ACC112 (cell line): ENCODE measurements around the gene PRKCG.
"Not testable (repeated sequence)": the region's sequence is repeated elsewhere in the genome, so short reads cannot be mapped to it uniquely, and the experiment has no call there.

Experiments
- H2AFZ ChIP-seq: fragments of 200-600 bp; sonication (generic); one replicate; pipeline ENCODE4 v1.6.0; 2017; ENCODE audit warnings: antibody characterized with exemption, low read length; ENCODE audit not compliant: unreplicated experiment
- H3K27ac ChIP-seq: fragments of 200-600 bp; sonication (generic); 2 replicates; pipeline ENCODE4 v1.5.1; 2014; ENCODE audit warnings: low read depth, mild to moderate bottlenecking, antibody characterized with exemption, low read length, moderate library complexity
- H3K27me3 ChIP-seq: fragments of 200-600 bp; sonication (generic); 2 replicates; pipeline ENCODE4 v1.6.1; 2014; ENCODE audit warnings: mild to moderate bottlenecking, antibody characterized with exemption, low read length, moderate library complexity, mixed read lengths; ENCODE audit not compliant: insufficient read depth
- H3K36me3 ChIP-seq: fragments of 200-600 bp; sonication (generic); 2 replicates; pipeline ENCODE4 v1.6.1; 2016; ENCODE audit warnings: mild to moderate bottlenecking, antibody characterized with exemption, low read length, moderate library complexity, mixed read lengths; ENCODE audit not compliant: insufficient read depth
- H3K4me1 ChIP-seq: fragments of 200-600 bp; sonication (generic); one replicate; pipeline ENCODE4 v1.6.1; 2016; ENCODE audit warnings: low read length, mixed read lengths; ENCODE audit not compliant: insufficient read depth, unreplicated experiment, control insufficient read depth
- H3K4me3 ChIP-seq: fragments of 200-600 bp; sonication (generic); 2 replicates; pipeline ENCODE4 v1.5.1; 2014; ENCODE audit warnings: mild to moderate bottlenecking, low read depth, low read length
- H3K79me2 ChIP-seq: fragments of 200-600 bp; sonication (generic); one replicate; pipeline ENCODE4 v1.6.0; 2016; ENCODE audit warnings: low read length; ENCODE audit not compliant: control insufficient read depth, unreplicated experiment, insufficient read depth

PRKCG gene

GRCh38 chr19:53881482-53882390, at the start of gene PRKCG:
PRKCG (plus strand) TSS chr19:53882197; CDS start chr19:53882495, 298 bp downstream.
- Histone ChIP-seq H3K4me3 (peak within 1 kb of the TSS; percentile 66), H3K27me3 (peaks cover 41% of the 10 kb centered on the region), H2AFZ (no peak within 1 kb of the TSS), H3K36me3 (no peaks in the 10 kb centered on the region), H3K79me2 (no peaks in the 10 kb centered on the region), H3K27ac (no peak within 1 kb of the TSS), H3K4me1 (no peaks in the 10 kb centered on the region)

- not testable (repeated sequence) for H3K4me1 ChIP-seq, H3K27me3 ChIP-seq, H3K27ac ChIP-seq, H3K79me2 ChIP-seq, H2AFZ ChIP-seq, H3K36me3 ChIP-seq, H3K4me3 ChIP-seq
Measured at GRCh38 chr19:53832861-53833260, 49.1 kb upstream of the PRKCG start.

GRCh38 chr19:53838446-53838845, 43.6 kb upstream of the PRKCG start:
- H3K4me3 ChIP-seq, H3K27me3 ChIP-seq, H3K27ac ChIP-seq, H2AFZ ChIP-seq, H3K36me3 ChIP-seq, H3K4me1 ChIP-seq, H3K79me2 ChIP-seq: not testable (repeated sequence)

- H3K4me1 ChIP-seq = not testable (repeated sequence)
Measured at GRCh38 chr19:53840241-53840640, 41.8 kb upstream of the PRKCG start.

GRCh38 chr19:53840914-53841313, 41.1 kb upstream of the PRKCG start:
- H2AFZ ChIP-seq, H3K79me2 ChIP-seq, H3K27me3 ChIP-seq, H3K36me3 ChIP-seq, H3K4me1 ChIP-seq, H3K4me3 ChIP-seq: not testable (repeated sequence)
- H3K27ac ChIP-seq = peak overlapping the region; percentile 30; the same call in 1 of the 2 replicates

More at GRCh38 chr19:53840241-53840640, 41.8 kb upstream of the PRKCG start:
- H2AFZ ChIP-seq, H3K27ac ChIP-seq, H3K36me3 ChIP-seq, H3K79me2 ChIP-seq, H3K4me3 ChIP-seq, H3K27me3 ChIP-seq: not testable (repeated sequence)

GRCh38 chr19:53844849-53845246, 37.1 kb upstream of the PRKCG start:
- Histone ChIP-seq H3K27me3 (no peaks in the 10 kb centered on the region), H3K4me1 (peaks cover 5% of the 10 kb centered on the region), H3K36me3 (no peaks in the 10 kb centered on the region), H2AFZ (no peak overlapping the region), H3K79me2 (no peaks in the 10 kb centered on the region), H3K27ac (no peak overlapping the region), H3K4me3 (no peak overlapping the region)

- Histone ChIP-seq H3K4me1 (peaks cover 5% of the 10 kb centered on the region), H3K36me3 (no peaks in the 10 kb centered on the region), H3K27me3 (no peaks in the 10 kb centered on the region), H2AFZ (no peak overlapping the region), H3K4me3 (no peak overlapping the region), H3K27ac (no peak overlapping the region), H3K79me2 (no peaks in the 10 kb centered on the region)
Measured at GRCh38 chr19:53847555-53847954, 34.4 kb upstream of the PRKCG start.

GRCh38 chr19:53849237-53849676, 32.7 kb upstream of the PRKCG start:
- H3K27ac ChIP-seq = no peak overlapping the region
- peaks cover 5% of the 10 kb centered on the region for H3K4me1 ChIP-seq
- no peaks in the 10 kb centered on the region for H3K36me3 ChIP-seq
- H3K4me3 ChIP-seq = no peak overlapping the region
- H2AFZ ChIP-seq = no peak overlapping the region
- no peaks in the 10 kb centered on the region for H3K79me2 ChIP-seq
- no peaks in the 10 kb centered on the region for H3K27me3 ChIP-seq

GRCh38 chr19:53853707-53854106, 28.3 kb upstream of the PRKCG start:
- Histone ChIP-seq H3K27ac (no peak overlapping the region), H3K4me3 (no peak overlapping the region), H3K4me1 (peaks cover 5% of the 10 kb centered on the region), H2AFZ (no peak overlapping the region), H3K79me2 (no peaks in the 10 kb centered on the region), H3K36me3 (no peaks in the 10 kb centered on the region), H3K27me3 (no peaks in the 10 kb centered on the region)

- H3K27ac ChIP-seq = no peak overlapping the region
- H3K36me3 ChIP-seq = no peaks in the 10 kb centered on the region
- no peaks in the 10 kb centered on the region for H3K27me3 ChIP-seq
- H3K4me3 ChIP-seq = no peak overlapping the region
- no peak overlapping the region for H2AFZ ChIP-seq
- peaks cover 10% of the 10 kb centered on the region for H3K79me2 ChIP-seq
- H3K4me1 ChIP-seq = peaks cover 21% of the 10 kb centered on the region
Measured at GRCh38 chr19:53864308-53864836, 17.6 kb upstream of the PRKCG start.

- Histone ChIP-seq H3K27ac (peak overlapping the region; percentile 99), H3K27me3 (no peaks in the 10 kb centered on the region), H3K36me3 (no peaks in the 10 kb centered on the region), H2AFZ (no peak overlapping the region), H3K4me3 (peak overlapping the region; percentile 40), H3K4me1 (peaks cover 21% of the 10 kb centered on the region), H3K79me2 (peaks cover 10% of the 10 kb centered on the region)
Measured at GRCh38 chr19:53865523-53865917, 16.5 kb upstream of the PRKCG start.
